Measurements from ENCODE around the gene SMOC1. TPM values are rescaled to one million over a fixed set of nuclear protein-coding genes. Genes with fewer than 3 reads are reported as not detected.

SMOC1 gene, protein sequence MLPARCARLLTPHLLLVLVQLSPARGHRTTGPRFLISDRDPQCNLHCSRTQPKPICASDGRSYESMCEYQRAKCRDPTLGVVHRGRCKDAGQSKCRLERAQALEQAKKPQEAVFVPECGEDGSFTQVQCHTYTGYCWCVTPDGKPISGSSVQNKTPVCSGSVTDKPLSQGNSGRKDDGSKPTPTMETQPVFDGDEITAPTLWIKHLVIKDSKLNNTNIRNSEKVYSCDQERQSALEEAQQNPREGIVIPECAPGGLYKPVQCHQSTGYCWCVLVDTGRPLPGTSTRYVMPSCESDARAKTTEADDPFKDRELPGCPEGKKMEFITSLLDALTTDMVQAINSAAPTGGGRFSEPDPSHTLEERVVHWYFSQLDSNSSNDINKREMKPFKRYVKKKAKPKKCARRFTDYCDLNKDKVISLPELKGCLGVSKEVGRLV
- total RNA-seq (2014; rRNA removed) = not detected in 2 replicates
- percentile 12 among the genes with signal in this experiment for Bru-seq, nascent RNA
- BruChase-seq, experiment 1, labeled RNA remaining after a 6-hour chase = percentile 14 among the genes with signal in this experiment
- BruChase-seq, experiment 2, labeled RNA remaining after a 2-hour chase = percentile 15 among the genes with signal in this experiment
- long read RNA-seq = 0 reads

GRCh38 chr14:69879175-69880043 is at the start of gene SMOC1:
Gene SMOC1 (plus strand): TSS chr14:69879416. CDS start chr14:69879679, 263 bp downstream.
- DNase-seq = no peak
- H3K9me2 ChIP-seq (replicated peaks; ENCODE audit: low read length) = no peaks in the 10 kb centered on the region

GRCh38 chr14:69838881-69839416 is 40.3 kb upstream of the SMOC1 start:
- CTCF ChIA-PET = no interaction called here

More at GRCh38 chr14:69879175-69880043, at the start of gene SMOC1:
- H3K27me3 ChIP-seq (ENCODE audit: low read length) = peaks cover 88% of the 10 kb centered on the region
- TF ChIP-seq, protein P1, sequence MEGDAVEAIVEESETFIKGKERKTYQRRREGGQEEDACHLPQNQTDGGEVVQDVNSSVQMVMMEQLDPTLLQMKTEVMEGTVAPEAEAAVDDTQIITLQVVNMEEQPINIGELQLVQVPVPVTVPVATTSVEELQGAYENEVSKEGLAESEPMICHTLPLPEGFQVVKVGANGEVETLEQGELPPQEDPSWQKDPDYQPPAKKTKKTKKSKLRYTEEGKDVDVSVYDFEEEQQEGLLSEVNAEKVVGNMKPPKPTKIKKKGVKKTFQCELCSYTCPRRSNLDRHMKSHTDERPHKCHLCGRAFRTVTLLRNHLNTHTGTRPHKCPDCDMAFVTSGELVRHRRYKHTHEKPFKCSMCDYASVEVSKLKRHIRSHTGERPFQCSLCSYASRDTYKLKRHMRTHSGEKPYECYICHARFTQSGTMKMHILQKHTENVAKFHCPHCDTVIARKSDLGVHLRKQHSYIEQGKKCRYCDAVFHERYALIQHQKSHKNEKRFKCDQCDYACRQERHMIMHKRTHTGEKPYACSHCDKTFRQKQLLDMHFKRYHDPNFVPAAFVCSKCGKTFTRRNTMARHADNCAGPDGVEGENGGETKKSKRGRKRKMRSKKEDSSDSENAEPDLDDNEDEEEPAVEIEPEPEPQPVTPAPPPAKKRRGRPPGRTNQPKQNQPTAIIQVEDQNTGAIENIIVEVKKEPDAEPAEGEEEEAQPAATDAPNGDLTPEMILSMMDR (conservative IDR thresholded peaks at IDR 0.05; ENCODE audit: low read depth, low read length) = no peak
- TF ChIP-seq EZH2phosphoT487 (IDR thresholded peaks at IDR 0.05; ENCODE audit: borderline replicate concordance, low read length) (peak; percentile 80; the same call in 1 of the 2 replicates), EZH2 (IDR thresholded peaks at IDR 0.05; ENCODE audit: low read length, unreplicated experiment) (peak; percentile 91)
- H3K9ac ChIP-seq (ENCODE audit: low read length) = no peak within 1 kb of the TSS
- BruUV-seq (replicated peaks) = no TSS peak
- H3K9me3 ChIP-seq (ENCODE audit: low read length) = no peaks in the 10 kb centered on the region
- no peak within 1 kb of the TSS for H3K4me2 ChIP-seq (ENCODE audit: low read length)
- CTCF ChIA-PET = no interaction called here
- H3K4me3 ChIP-seq (ENCODE audit: low read length) = no peak within 1 kb of the TSS
- no peaks in the 10 kb centered on the region for H3K36me3 ChIP-seq (ENCODE audit: low read depth, low read length)
- intact Hi-C loops (cut with micrococcal nuclease) = no loop called here
- H3K79me2 ChIP-seq (ENCODE audit: low read length) = no peaks in the 10 kb centered on the region
- peak; percentile 60 for ATAC-seq
- no peak within 1 kb of the TSS for H2AFZ ChIP-seq (ENCODE audit: low read length)
- H4K20me1 ChIP-seq (ENCODE audit: low read length) = no peaks in the 10 kb centered on the region
- H3K4me1 ChIP-seq (ENCODE audit: insufficient read depth, low read length) = no peaks in the 10 kb centered on the region
- no peaks in the 10 kb centered on the region for H3F3A ChIP-seq (ENCODE audit: low read length, unreplicated experiment)
- H3K27ac ChIP-seq (ENCODE audit: low read length) = no peak within 1 kb of the TSS
- POLR2A ChIA-PET (ENCODE audit: unreplicated experiment) = no interaction called here

More at GRCh38 chr14:69838881-69839416, 40.3 kb upstream of the SMOC1 start:
- Histone ChIP-seq H3K36me3 (ENCODE audit: low read depth, low read length) (no peaks in the 10 kb centered on the region), H3K9me3 (ENCODE audit: low read length) (no peaks in the 10 kb centered on the region), H3K4me2 (ENCODE audit: low read length) (no peak overlapping the region), H3K4me3 (ENCODE audit: low read length) (no peak overlapping the region), H3K4me1 (ENCODE audit: insufficient read depth, low read length) (no peaks in the 10 kb centered on the region), H3K27ac (ENCODE audit: low read length) (no peak overlapping the region), H3K9ac (ENCODE audit: low read length) (no peak overlapping the region), H3K79me2 (ENCODE audit: low read length) (no peaks in the 10 kb centered on the region), H4K20me1 (ENCODE audit: low read length) (no peaks in the 10 kb centered on the region), H3F3A (ENCODE audit: low read length, unreplicated experiment) (no peaks in the 10 kb centered on the region), H3K27me3 (ENCODE audit: low read length) (peaks cover 72% of the 10 kb centered on the region), H3K9me2 (replicated peaks; ENCODE audit: low read length) (no peaks in the 10 kb centered on the region), H2AFZ (ENCODE audit: low read length) (no peak overlapping the region)
- no peak for DNase-seq
- peak; percentile 37 for ATAC-seq
- TF ChIP-seq EZH2 (IDR thresholded peaks at IDR 0.05; ENCODE audit: low read length, unreplicated experiment) = no peak
- TF ChIP-seq, protein P1 (conservative IDR thresholded peaks at IDR 0.05; ENCODE audit: low read depth, low read length) = 0 out of 2 replicates have a peak, but pooled peaks have one; percentile 16
- intact Hi-C loops (cut with micrococcal nuclease) = no loop called here
- POLR2A ChIA-PET (ENCODE audit: unreplicated experiment) = no interaction called here
- no TSS peak for BruUV-seq (replicated peaks)

Data from PC-3 (cell line).